Trophoblast cell (in vitro differentiated cells and primary cell): Measurements from ENCODE around the gene KCNJ16. TPM values are rescaled to one million over a fixed set of nuclear protein-coding genes. Genes with fewer than 3 reads are reported as not detected.

Source experiments
- DNase-seq, 2 donors: peaks; one replicate each; pipeline ENCODE4 v3.0.0-alpha.2; 2016
- H2AFZ ChIP-seq: 2 replicates; pipeline ENCODE4 v1.6.1; 2013; ENCODE audit warnings: low read length, moderate library complexity, mild to moderate bottlenecking; ENCODE audit not compliant: insufficient read depth, poor library complexity
- H2AK5ac ChIP-seq: 2 replicates; pipeline ENCODE4 v1.6.1; 2013; ENCODE audit warnings: mild to moderate bottlenecking, low read length
- H2BK120ac ChIP-seq: 2 replicates; pipeline ENCODE4 v1.6.1; 2013; ENCODE audit warnings: low read length, mild to moderate bottlenecking, moderate library complexity; ENCODE audit not compliant: insufficient read depth, poor library complexity
- H2BK12ac ChIP-seq: 2 replicates; pipeline ENCODE4 v1.6.1; 2013; ENCODE audit warnings: mild to moderate bottlenecking, low read length, moderate library complexity
- H2BK5ac ChIP-seq: 2 replicates; pipeline ENCODE4 v1.6.1; 2013; ENCODE audit warnings: low read length, low read depth, moderate library complexity, mild to moderate bottlenecking; ENCODE audit not compliant: poor library complexity
- H3K14ac ChIP-seq: 2 replicates; pipeline ENCODE4 v1.6.1; 2013; ENCODE audit warnings: mild to moderate bottlenecking, low read length
- H3K18ac ChIP-seq: 2 replicates; pipeline ENCODE4 v1.6.1; 2013; ENCODE audit warnings: mild to moderate bottlenecking, low read length
- H3K23ac ChIP-seq: 2 replicates; pipeline ENCODE4 v1.6.1; 2013; ENCODE audit warnings: low read length
- H3K27ac ChIP-seq: 2 replicates; pipeline ENCODE4 v1.5.1; 2013; ENCODE audit warnings: low read depth, mild to moderate bottlenecking, inconsistent platforms, low read length, moderate library complexity
- H3K27me3 ChIP-seq: 2 replicates; pipeline ENCODE4 v1.6.1; 2013; ENCODE audit warnings: inconsistent platforms, mild to moderate bottlenecking, low read length, moderate library complexity; ENCODE audit not compliant: insufficient read depth
- H3K36me3 ChIP-seq, 2 experiments: 1 replicate in 1 of 2; 2 replicates in 1 of 2; pipeline ENCODE4 v1.6.1; 2013; ENCODE audit warnings: low read length in 2 of 2, mild to moderate bottlenecking in 2 of 2, moderate library complexity in 1 of 2; ENCODE audit not compliant: insufficient read depth in 2 of 2, control insufficient read depth in 1 of 2
- H3K4ac ChIP-seq: 2 replicates; pipeline ENCODE4 v1.6.1; 2013; ENCODE audit warnings: low read depth, mild to moderate bottlenecking, low read length, moderate library complexity
- H3K4me1 ChIP-seq, 2 experiments: 1 replicate in 1 of 2; 2 replicates in 1 of 2; pipeline ENCODE4 v1.6.1; 2013; ENCODE audit warnings: low read length in 2 of 2, mild to moderate bottlenecking in 2 of 2, moderate library complexity in 1 of 2; ENCODE audit not compliant: insufficient read depth in 2 of 2, control insufficient read depth in 1 of 2
- H3K4me2 ChIP-seq: 2 replicates; pipeline ENCODE4 v1.6.1; 2013; ENCODE audit warnings: inconsistent platforms, mild to moderate bottlenecking, low read length, moderate library complexity
- H3K4me3 ChIP-seq: 2 replicates; pipeline ENCODE4 v1.5.1; 2013; ENCODE audit warnings: mild to moderate bottlenecking, low read depth, low read length, inconsistent platforms
- H3K79me1 ChIP-seq: one replicate; pipeline ENCODE4 v1.6.1; 2013; ENCODE audit warnings: low read length
- H3K79me2 ChIP-seq: 2 replicates; pipeline ENCODE4 v1.6.1; 2013; ENCODE audit warnings: low read length, mild to moderate bottlenecking; ENCODE audit not compliant: control insufficient read depth, insufficient read depth, poor library complexity
- H3K9ac ChIP-seq: 2 replicates; pipeline ENCODE4 v1.6.1; 2013; ENCODE audit warnings: mild to moderate bottlenecking, low read length
- H3K9me3 ChIP-seq: 2 replicates; pipeline ENCODE4 v1.6.1; 2013; ENCODE audit warnings: low read depth, mild to moderate bottlenecking, control low read depth, inconsistent platforms, low read length; ENCODE audit not compliant: insufficient read depth
- H4K12ac ChIP-seq: 2 replicates; pipeline ENCODE4 v1.6.1; 2013; ENCODE audit warnings: low read depth, mild to moderate bottlenecking, low read length, moderate library complexity
- H4K8ac ChIP-seq: 2 replicates; pipeline ENCODE4 v1.6.1; 2013; ENCODE audit warnings: low read depth, mild to moderate bottlenecking, low read length, moderate library complexity
- H4K91ac ChIP-seq: one replicate; pipeline ENCODE4 v1.6.1; 2013; ENCODE audit warnings: low read depth, mild to moderate bottlenecking, low read length, moderate library complexity
- WGBS: extraction: QIAGEN DNeasy Blood & Tissue Kit; methylation state at CpG from one replicate; pipeline ENCODE4 v1.1.7; 2013; ENCODE audit warnings: missing lambda C conversion rate; ENCODE audit not compliant: insufficient read length, insufficient coverage; ENCODE audit errors: extremely low coverage; 5-methylcytosine and 5-hydroxymethylcytosine counted together
- polyA plus RNA-seq: library from polyadenylated mRNA; stranded (reverse); fragments of 200-250 nt; gene quantifications from 2 replicates; pipeline ENCODE4 v1.2.3, GENCODE V29; 2013

The KCNJ16 gene
- polyA plus RNA-seq, result 0.03 and 0.06 TPM in 2 replicates

DNA sequence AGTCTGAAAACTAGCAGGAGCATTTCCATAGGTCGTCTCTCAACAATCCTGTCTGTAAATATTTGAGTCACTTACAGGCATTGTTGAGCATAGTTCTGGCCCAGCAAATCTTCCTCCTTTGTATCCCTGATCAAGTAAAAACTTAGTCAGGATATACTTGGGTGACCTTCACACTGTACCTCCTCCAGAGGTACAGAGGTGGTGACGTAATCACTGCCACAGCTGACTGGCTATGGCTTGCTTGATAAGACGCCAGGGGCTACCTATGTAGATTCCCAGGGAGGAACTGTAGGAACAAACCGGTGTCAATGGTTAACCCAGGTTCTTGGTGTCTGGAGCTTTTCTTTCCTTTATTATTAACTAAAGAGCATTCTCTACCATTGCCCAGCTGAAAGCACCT lies at the start of gene KCNJ16:
Gene KCNJ16, plus strand, starts transcription at position 270 of the 400 bp plus-strand sequence. CDS start 56,863 bp downstream, outside the sequence.
- Histone ChIP-seq H3K4me1 (no peaks in the 10 kb centered on the region), H4K8ac (no peak within 1 kb of the TSS), H3K14ac (no peak within 1 kb of the TSS), H3K79me2 (no peaks in the 10 kb centered on the region), H2BK12ac (no peak within 1 kb of the TSS), H3K18ac (no peak within 1 kb of the TSS), H3K9ac (no peak within 1 kb of the TSS), H3K23ac (no peak within 1 kb of the TSS), H3K27ac (no peak within 1 kb of the TSS), H2AK5ac (no peak within 1 kb of the TSS), H3K79me1 (no peaks in the 10 kb centered on the region), H3K4ac (no peak within 1 kb of the TSS), H2BK120ac (no peak within 1 kb of the TSS), H3K4me2 (no peak within 1 kb of the TSS), H2AFZ (no peak within 1 kb of the TSS), H3K9me3 (no peaks in the 10 kb centered on the region), H3K27me3 (no peaks in the 10 kb centered on the region), H4K12ac (no peak within 1 kb of the TSS), H4K91ac (no peak within 1 kb of the TSS), H3K36me3 (no peaks in the 10 kb centered on the region), H2BK5ac (no peak within 1 kb of the TSS), H3K4me3 (no peak within 1 kb of the TSS)
- DNase-seq, result no peak
- WGBS, result no CpG with 5 or more reads among the region's 4 CpGs

DNA sequence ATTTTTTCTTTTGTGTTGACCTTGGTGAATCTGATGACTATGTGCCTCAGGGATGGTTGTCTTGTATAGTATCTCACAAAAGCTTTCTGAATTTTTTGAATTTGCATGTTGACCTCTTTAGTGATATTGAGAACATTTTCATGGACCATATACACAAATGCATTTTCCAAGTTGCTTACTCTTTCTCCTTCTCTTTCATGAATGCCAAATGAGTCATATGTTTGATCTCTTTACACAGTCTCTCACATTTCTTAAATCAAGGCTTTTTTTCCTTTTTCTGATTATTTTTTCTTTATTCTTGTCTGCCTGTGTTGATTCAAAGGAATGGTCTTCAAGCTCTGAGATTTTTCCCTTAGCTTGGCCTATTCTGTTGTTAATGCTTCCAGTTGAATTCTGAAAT lies 46.6 kb upstream of the KCNJ16 start:
- H3K27me3 ChIP-seq, result no peaks in the 10 kb centered on the region
- no peak overlapping the region for H4K8ac ChIP-seq
- no peaks in the 10 kb centered on the region for H3K9me3 ChIP-seq
- H3K79me1 ChIP-seq, result no peaks in the 10 kb centered on the region
- no peak overlapping the region for H2AFZ ChIP-seq
- H4K12ac ChIP-seq, result no peak overlapping the region
- H3K18ac ChIP-seq, result no peak overlapping the region
- H2AK5ac ChIP-seq, result no peak overlapping the region
- H4K91ac ChIP-seq, result no peak overlapping the region
- no peaks in the 10 kb centered on the region for H3K4me1 ChIP-seq
- no peak overlapping the region for H3K4me2 ChIP-seq
- H2BK12ac ChIP-seq, result no peak overlapping the region
- no peak overlapping the region for H3K9ac ChIP-seq
- H3K79me2 ChIP-seq, result no peaks in the 10 kb centered on the region
- no peak overlapping the region for H2BK5ac ChIP-seq
- H3K36me3 ChIP-seq, result no peaks in the 10 kb centered on the region
- H3K4ac ChIP-seq, result no peak overlapping the region
- H3K14ac ChIP-seq, result no peak overlapping the region
- H3K4me3 ChIP-seq, result no peak overlapping the region
- no peak for DNase-seq
- no peak overlapping the region for H3K23ac ChIP-seq
- H2BK120ac ChIP-seq, result no peak overlapping the region
- no peak overlapping the region for H3K27ac ChIP-seq

DNA sequence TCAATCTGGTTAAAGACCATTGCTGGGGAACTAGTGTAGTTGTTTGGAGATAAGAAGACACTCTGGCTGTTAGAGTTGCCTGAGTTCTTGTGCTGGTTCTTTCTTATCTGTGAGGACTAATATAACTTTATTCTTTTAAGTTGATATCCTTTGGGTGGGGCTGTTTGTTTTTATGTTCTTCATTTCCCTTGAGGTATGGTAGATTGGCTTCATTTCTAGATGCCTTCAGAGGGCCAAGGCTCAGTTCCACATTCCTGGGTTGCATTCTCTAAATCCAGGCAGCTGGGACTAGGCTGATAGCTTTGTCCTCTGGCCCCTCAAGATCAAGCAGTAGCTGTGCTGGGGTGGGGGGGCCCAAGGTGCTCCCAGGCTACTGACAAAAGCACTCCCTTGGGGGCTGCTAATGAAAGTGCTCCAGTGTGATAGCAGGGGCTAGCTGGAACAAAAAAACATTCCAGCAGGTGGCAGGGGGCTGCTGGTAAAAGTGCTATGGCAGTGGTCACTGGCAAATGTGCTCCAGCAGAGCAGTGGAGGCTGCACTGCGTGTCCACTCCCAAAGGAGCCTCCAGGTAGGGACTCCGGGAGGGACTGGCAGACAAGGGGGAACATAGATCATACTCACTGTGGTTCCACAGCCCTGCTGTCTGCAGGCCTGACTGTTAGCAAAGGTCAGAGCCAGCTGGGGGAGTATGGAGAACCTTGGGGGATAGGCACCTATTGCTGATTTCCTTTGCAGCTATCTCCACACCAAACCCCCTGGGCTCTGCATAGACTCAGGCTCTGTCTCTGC lies 45.9 kb upstream of the KCNJ16 start:
- Histone ChIP-seq H3K27ac (no peak overlapping the region), H3K4me3 (no peak overlapping the region), H3K9ac (no peak overlapping the region), H3K4ac (no peak overlapping the region), H2BK12ac (no peak overlapping the region), H3K23ac (no peak overlapping the region), H3K4me2 (no peak overlapping the region), H2AFZ (no peak overlapping the region), H3K36me3 (no peaks in the 10 kb centered on the region), H3K79me2 (no peaks in the 10 kb centered on the region), H4K12ac (no peak overlapping the region), H4K8ac (no peak overlapping the region), H3K79me1 (no peaks in the 10 kb centered on the region), H2AK5ac (no peak overlapping the region), H3K14ac (no peak overlapping the region), H3K4me1 (no peaks in the 10 kb centered on the region), H3K27me3 (no peaks in the 10 kb centered on the region), H2BK120ac (no peak overlapping the region), H3K9me3 (no peaks in the 10 kb centered on the region), H4K91ac (no peak overlapping the region), H3K18ac (no peak overlapping the region), H2BK5ac (no peak overlapping the region)
- WGBS, result no CpG with 5 or more reads among the region's 2 CpGs
- DNase-seq, result no peak

DNA sequence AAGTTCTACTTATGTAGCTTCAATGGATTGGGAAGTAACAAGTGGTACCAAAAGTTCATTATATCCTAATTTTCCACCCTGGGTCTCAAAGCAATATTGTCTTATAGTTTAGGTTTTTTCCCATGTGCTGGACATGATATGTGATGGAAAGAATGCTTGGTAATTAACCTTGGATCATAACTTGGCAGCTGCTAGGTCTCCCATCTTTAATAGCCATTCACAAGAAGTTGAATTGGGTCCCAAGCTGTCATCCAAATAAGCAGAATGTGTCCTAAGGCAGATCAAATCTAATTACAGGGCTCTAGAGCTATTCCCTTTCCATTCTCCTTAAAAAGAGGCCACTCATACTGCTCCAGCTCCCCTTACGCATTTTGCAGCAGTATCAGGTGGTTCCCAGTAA lies 44.7 kb upstream of the KCNJ16 start:
- H2BK5ac ChIP-seq, result no peak overlapping the region
- no peak overlapping the region for H2AFZ ChIP-seq
- H3K9ac ChIP-seq, result no peak overlapping the region
- H3K4me3 ChIP-seq, result no peak overlapping the region
- no peaks in the 10 kb centered on the region for H3K79me1 ChIP-seq
- no peak overlapping the region for H4K91ac ChIP-seq
- no peak overlapping the region for H2BK12ac ChIP-seq
- no CpG with 5 or more reads among the region's 1 CpG for WGBS
- no peaks in the 10 kb centered on the region for H3K79me2 ChIP-seq
- H3K4ac ChIP-seq, result no peak overlapping the region
- no peak overlapping the region for H3K4me2 ChIP-seq
- H3K9me3 ChIP-seq, result no peaks in the 10 kb centered on the region
- H3K36me3 ChIP-seq, result no peaks in the 10 kb centered on the region
- H3K23ac ChIP-seq, result no peak overlapping the region
- H3K4me1 ChIP-seq, result no peaks in the 10 kb centered on the region
- DNase-seq, result no peak
- H3K27me3 ChIP-seq, result no peaks in the 10 kb centered on the region
- H4K8ac ChIP-seq, result no peak overlapping the region
- no peak overlapping the region for H3K18ac ChIP-seq
- H4K12ac ChIP-seq, result no peak overlapping the region
- no peak overlapping the region for H3K27ac ChIP-seq
- H2AK5ac ChIP-seq, result no peak overlapping the region
- H3K14ac ChIP-seq, result no peak overlapping the region
- no peak overlapping the region for H2BK120ac ChIP-seq
